Glutamatergic neuron (in vitro differentiated cells): ENCODE data around the gene DPEP1. TPM values are rescaled to one million over a fixed set of nuclear protein-coding genes. Genes with fewer than 3 reads are reported as not detected.

Experiments
- DNase-seq: peaks from one replicate; pipeline ENCODE4 v3.0.0; 2022
- H3K27ac Mint-ChIP-seq: one replicate; pipeline ENCODE4 v1.8.0; 2020; ENCODE audit warnings: mild to moderate bottlenecking, mixed read lengths, inconsistent platforms; ENCODE audit not compliant: unreplicated experiment
- H3K27me3 Mint-ChIP-seq: one replicate; pipeline ENCODE4 v1.8.0; 2020; ENCODE audit warnings: mild to moderate bottlenecking, moderate library complexity, mixed read lengths, inconsistent platforms; ENCODE audit not compliant: unreplicated experiment
- H3K36me3 Mint-ChIP-seq: one replicate; pipeline ENCODE4 v1.8.0; 2020; ENCODE audit warnings: mild to moderate bottlenecking, mixed read lengths, inconsistent platforms; ENCODE audit not compliant: unreplicated experiment
- H3K4me1 Mint-ChIP-seq: one replicate; pipeline ENCODE4 v1.8.0; 2020; ENCODE audit warnings: mild to moderate bottlenecking, low read depth, mixed read lengths, inconsistent platforms; ENCODE audit not compliant: unreplicated experiment
- H3K4me3 Mint-ChIP-seq: one replicate; pipeline ENCODE4 v1.8.0; 2020; ENCODE audit warnings: mild to moderate bottlenecking, mixed read lengths, inconsistent platforms; ENCODE audit not compliant: unreplicated experiment
- H3K9me3 Mint-ChIP-seq: one replicate; pipeline ENCODE4 v1.8.0; 2020; ENCODE audit warnings: mild to moderate bottlenecking, moderate library complexity, mixed read lengths, inconsistent platforms; ENCODE audit not compliant: unreplicated experiment
- total RNA-seq: library from RNA; stranded (reverse); fragmentation: NEBNext Ultra II Directional; extraction: Animal tissue kit (Norgen Biotek cat#: 25700); gene quantifications from one replicate; pipeline ENCODE4 v1.2.1, GENCODE V29; 2021; ENCODE audit not compliant: unreplicated experiment
- TF ChIP-seq, protein P1 (sequence below): fragments of 200-600 bp; sonication (generic); IDR thresholded peaks from one replicate; pipeline ENCODE4 v1.5.0; 2021; ENCODE audit not compliant: partially characterized antibody, unreplicated experiment

DPEP1 gene
- total RNA-seq, 1 donor from 2014 or later = 0.39 TPM

DNA sequence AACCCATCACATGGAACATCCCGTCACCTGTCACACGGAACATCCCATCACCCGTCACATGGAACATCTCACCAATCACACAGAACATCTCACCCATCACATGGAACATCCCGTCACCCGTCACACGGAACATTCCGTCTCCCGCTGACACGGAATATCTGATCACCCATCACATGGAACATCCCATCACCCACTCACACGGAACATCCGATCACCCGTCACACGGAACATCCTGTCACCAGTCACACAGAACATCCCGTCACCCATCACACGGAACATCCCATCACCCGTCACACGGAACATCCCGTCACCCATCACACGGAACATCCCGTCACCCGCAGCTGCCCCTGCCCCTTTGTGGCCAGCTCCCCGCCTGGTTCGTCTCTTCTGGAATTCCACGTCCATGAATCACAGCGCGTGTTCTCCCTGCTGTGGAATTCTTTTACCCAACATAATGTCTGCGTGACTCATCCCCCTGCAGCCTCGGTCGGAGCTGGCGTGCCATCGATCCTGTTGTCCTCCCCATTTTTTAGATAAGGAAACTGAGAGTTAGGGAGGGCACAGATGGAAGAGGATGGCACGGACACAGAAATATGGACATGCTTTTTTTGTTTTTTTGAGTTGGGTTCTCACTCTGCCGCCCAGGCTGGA, 32.3 kb upstream of the DPEP1 start:
- no peak for DNase-seq
- Mint-ChIP-seq H3K4me1 (no peaks in the 10 kb centered on the region), H3K27me3 (peaks cover 7% of the 10 kb centered on the region), H3K9me3 (peaks cover 3% of the 10 kb centered on the region), H3K27ac (no peak overlapping the region), H3K36me3 (no peaks in the 10 kb centered on the region), H3K4me3 (no peak overlapping the region)
- TF ChIP-seq, protein P1, sequence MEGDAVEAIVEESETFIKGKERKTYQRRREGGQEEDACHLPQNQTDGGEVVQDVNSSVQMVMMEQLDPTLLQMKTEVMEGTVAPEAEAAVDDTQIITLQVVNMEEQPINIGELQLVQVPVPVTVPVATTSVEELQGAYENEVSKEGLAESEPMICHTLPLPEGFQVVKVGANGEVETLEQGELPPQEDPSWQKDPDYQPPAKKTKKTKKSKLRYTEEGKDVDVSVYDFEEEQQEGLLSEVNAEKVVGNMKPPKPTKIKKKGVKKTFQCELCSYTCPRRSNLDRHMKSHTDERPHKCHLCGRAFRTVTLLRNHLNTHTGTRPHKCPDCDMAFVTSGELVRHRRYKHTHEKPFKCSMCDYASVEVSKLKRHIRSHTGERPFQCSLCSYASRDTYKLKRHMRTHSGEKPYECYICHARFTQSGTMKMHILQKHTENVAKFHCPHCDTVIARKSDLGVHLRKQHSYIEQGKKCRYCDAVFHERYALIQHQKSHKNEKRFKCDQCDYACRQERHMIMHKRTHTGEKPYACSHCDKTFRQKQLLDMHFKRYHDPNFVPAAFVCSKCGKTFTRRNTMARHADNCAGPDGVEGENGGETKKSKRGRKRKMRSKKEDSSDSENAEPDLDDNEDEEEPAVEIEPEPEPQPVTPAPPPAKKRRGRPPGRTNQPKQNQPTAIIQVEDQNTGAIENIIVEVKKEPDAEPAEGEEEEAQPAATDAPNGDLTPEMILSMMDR = no peak

- TF ChIP-seq, protein P1 = no peak
- H3K36me3 Mint-ChIP-seq = no peaks in the 10 kb centered on the region
- H3K27me3 Mint-ChIP-seq = peaks cover 7% of the 10 kb centered on the region
- H3K4me3 Mint-ChIP-seq = no peak overlapping the region
- peak; percentile 9 for DNase-seq
- H3K27ac Mint-ChIP-seq = no peak overlapping the region
- H3K9me3 Mint-ChIP-seq = peaks cover 3% of the 10 kb centered on the region
- no peaks in the 10 kb centered on the region for H3K4me1 Mint-ChIP-seq
Measured at GRCh38 chr16:89581861-89582563, 31.4 kb upstream of the DPEP1 start.

DNA sequence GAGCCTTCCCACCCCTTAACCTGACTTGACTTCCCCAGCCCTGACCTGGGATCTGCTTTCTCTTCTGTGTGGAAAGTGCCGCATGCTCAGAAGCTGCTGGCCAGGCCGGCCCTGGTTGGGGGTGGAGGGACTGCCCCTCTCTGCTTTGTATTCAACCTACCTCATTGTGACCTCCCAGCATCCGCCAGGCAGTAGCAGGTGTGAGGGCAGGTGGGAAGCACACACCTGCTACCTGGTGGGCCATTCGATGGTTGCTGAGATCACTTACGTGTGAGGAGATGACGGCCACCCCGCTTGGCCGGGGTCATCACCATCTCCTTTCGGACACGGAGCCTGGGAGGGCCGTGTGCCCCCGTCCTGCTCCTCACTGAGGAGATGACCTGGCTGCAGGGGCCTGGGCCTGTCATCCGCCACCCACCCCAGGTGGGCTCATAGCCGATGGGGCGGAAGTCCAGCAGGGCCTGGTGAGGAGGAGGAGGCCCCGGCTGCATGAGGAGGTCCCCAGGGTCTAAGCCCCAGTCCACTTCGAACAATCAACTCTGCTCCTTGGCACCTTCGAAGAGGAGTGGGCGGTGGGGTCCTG, 30.7 kb upstream of the DPEP1 start:
- no peak for DNase-seq
- Mint-ChIP-seq H3K27ac (no peak overlapping the region), H3K4me3 (no peak overlapping the region), H3K4me1 (no peaks in the 10 kb centered on the region), H3K27me3 (peaks cover 3% of the 10 kb centered on the region), H3K9me3 (peaks cover 3% of the 10 kb centered on the region), H3K36me3 (no peaks in the 10 kb centered on the region)
- TF ChIP-seq, protein P1 = no peak

GRCh38 chr16:89583197-89583894, 30.1 kb upstream of the DPEP1 start:
- Mint-ChIP-seq H3K9me3 (peaks cover under 1% of the 10 kb centered on the region), H3K27me3 (peaks cover under 1% of the 10 kb centered on the region), H3K4me1 (no peaks in the 10 kb centered on the region), H3K36me3 (no peaks in the 10 kb centered on the region), H3K4me3 (no peak overlapping the region), H3K27ac (no peak overlapping the region)
- TF ChIP-seq, protein P1 = no peak
- DNase-seq = peak; percentile 15
